ENCODE measurements around the gene IMMP1L.

IMMP1L gene

DNA sequence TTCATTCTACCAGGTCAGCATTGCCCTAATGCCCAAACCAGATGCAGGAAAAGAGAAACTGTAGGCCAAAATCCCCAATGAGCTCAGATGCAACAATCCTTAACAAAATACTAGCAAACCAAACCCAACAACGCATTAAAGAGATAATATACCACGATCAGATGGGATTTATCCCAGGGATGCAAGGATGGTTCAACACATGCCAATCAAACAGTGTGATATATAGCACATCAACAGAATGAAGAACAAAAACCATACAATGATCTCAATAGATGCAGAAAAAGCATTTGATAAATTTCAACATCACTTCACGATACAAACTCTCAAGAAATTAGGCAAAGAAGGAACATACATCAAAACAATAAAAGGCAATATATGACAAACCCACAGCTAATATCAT lies 45.0 kb downstream of the IMMP1L start:
- no peak for DNase-seq

DNA sequence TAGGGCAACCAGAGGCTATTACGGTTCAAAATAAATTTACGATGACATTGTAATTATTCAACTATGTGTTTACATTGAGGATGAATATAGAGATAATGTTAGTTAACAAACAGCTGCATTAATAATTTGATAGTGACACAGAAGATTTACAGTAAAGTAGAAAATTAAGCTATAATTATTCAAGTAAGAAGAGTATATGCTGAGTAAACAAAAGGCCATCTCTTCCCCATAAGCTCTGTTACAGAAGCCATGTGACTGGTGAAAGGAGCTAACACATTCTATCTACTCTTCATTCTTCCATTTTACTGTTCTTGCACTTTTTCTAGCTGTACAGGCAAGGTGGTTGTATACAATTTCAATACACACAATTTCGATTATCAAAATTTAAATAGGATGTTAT lies 54.2 kb downstream of the IMMP1L start:
- DNase-seq = no peak

DNA sequence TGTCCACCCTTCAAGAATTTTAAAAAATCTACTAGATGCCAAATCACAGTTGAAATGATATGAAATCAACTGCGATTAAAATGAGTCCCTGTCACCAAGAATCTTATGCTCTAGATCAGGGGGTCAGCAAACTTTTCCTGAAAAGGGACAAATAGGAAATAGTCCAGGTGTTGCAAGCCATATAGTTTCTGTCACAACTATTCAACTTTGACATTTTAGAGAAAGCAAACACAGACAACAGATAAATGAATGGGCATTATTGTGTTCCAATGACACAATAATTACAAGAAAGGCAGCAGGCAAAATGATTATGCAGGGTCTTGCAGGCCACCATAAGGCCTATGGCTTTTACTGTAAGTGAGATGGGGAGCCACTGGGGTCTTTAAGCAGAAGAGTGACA lies 58.6 kb downstream of the IMMP1L start:
- DNase-seq = no peak

DNA sequence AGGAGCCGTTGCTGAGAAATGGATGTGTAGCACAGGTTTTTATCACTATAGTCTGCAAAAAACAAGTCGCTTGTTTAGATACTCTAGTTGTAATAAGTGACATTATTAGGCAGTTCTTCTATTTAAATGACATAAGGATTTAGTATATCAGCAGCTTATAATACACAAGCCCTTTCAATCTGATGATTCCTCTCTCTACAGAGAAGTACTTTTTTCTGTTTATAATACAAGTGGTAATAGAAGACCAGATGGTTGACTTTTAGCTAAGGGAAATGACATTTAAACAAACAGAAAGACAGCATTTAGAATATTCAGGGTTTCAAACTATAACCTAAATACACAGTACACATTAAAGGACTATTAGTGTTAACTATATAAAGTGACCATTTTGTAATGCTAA lies 60.4 kb downstream of the IMMP1L start:
- DNase-seq = no peak

DNA sequence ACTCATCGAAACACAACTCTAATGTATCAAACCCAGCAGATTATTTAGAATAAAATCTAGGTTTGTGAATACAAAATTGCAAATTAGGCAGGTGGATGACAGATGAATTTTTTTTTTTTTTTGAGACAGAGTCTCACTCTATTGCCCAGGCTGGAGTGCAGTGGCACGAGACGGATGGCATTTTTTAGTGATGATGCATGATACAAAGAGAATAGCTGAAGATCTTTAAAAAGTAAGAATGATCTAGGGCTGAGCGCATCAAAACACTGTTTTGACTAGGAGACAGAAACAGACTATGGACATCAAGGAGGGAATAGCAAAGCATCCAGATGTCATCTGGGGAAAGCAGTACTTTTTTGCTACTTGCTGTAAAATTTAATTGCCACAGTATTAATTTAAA lies 63.8 kb downstream of the IMMP1L start:
- no peak for DNase-seq

DNA sequence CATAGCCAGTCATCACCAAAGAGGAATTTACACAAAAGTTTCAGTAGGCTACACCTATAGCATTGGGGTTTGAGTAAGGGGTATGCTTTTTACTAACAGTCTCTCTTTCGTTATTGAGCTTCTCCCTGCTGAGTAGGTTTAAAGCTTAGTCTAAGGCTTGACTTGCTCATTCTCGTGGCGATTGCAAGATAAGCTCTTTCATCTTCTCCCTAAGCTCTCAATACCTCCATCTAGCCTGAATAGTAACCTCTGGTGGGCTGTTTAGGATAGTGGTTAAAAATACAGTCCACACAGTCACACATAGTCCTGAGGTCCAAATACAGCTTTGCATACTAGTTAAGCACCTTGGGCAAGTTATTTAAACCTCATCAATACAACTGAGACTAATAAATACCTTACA lies 65.6 kb downstream of the IMMP1L start:
- no peak for DNase-seq

DNA sequence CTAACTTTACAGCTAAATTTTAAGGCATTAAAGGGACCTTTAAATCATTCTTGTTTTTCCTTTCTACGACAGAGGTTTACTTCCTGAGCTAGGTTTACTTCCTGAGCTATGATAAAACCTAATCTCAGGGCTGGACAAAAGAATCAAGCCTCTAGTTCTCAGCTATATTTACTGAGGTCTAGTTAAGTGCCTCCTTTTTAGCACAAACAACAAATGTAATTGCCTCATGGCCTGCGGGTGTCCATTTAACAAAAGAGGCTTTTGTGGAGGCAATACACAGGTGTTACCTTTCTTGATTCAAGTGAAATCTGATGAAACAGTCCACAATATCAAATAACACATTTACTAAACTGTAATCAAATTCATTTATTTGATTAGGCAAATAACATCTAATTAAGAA lies 67.3 kb downstream of the IMMP1L start:
- no peak for DNase-seq

DNA sequence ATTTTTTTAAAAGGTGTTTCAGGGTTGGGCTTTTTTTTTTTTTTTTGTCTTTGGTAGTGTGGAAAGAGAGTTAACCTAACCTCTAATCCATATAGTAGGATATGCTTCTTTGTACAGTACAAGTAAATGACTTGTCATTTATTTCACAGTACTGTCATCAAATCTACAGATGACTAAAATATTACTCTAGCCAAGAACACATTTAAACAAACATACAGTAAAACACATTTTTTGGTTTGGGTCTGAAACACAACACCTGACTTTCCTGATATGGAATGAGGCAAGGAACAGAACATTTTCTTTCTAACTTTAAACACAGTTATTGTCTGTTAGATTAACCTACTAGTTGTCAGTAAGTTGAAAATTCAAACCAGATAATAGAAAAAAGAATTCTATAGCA lies 68.1 kb downstream of the IMMP1L start:
- no peak for DNase-seq

DNA sequence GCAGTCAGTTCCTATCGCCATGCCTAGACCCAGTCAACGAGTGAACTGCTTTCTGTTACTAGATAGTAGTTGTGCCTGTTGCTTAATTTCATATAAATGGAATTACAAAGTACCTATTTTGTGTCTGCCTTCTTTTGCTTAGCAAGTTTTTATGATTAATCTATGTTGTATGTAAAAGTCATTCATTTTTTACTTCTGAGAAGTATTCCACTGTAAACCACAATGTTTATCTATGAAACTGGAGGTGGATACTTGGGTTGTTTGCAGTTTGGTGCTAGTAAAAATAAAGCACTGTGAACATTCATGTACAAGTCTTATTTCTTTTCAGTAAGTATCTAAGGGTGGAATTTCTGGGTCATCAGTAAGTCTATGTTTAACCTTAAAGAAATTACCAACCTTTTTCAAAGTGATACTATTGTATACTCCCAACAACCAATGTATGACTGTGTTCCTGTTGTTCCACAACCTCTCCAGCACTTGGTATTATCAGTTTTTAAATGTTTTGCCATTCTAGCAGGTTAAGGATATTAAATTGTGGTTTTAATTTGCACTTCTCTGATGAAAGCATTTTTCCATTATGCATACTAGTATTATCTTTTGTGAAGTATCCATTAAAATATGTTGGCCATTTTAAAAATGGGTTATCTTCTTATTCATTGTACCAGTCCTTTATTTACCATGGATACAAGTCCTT lies 71.5 kb downstream of the IMMP1L start:
- no peak for DNase-seq

DNA sequence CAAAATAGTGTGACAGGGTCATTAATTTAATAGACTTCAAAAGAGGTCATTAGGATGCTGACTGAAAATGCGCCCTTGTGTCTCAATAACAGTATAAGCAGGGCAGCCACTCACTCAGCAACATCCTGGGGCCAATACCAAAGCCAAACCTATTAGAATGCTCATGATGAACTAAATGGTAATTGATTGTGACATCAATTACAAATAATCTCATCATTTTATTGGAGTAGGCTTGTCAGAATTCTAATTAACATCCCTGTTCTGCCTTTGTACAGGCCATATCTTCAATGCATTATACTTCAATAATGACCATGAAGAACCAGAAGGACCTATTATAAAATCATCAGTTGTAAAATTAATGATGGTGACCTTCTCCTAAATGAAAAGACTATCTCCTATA lies 75.6 kb downstream of the IMMP1L start:
- DNase-seq = no peak

DNA sequence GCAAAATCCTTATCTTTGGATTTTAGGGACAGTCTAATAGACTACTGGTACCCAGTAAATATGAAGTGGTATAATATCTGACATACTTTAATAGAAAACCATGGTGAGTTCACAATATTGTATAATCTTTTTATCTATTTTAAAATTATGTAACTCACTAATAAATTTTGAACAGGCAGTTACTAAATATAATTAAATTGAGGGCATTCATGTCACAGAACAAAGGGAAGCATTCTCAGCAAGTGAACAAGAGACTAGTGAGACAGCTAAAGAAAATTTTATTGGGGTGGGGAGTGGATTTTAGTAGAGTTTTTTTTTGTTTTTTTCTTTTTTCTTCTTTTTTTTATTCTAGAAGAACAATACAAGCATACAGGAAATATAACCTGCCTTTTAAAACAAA lies 84.8 kb downstream of the IMMP1L start:
- no peak for DNase-seq

DNA sequence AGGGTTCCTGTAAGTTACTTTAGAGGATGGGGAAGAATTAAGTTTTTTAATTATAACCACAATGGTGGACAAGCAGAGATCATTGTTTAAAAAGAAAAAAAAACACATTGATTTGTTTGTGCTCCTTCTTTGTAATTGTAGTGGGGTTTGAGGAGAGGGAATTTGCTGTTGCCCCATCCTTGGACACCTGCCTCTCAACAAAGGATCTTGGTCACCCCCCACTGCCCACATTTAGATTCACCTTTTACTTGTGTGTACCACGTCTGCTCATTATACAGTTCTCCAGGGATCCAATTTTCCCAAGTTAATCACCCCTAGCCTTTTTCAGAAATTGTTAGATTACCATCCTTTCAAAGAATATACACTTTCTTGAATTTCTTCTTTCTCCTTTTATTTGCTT lies 86.7 kb downstream of the IMMP1L start:
- DNase-seq = no peak

DNA sequence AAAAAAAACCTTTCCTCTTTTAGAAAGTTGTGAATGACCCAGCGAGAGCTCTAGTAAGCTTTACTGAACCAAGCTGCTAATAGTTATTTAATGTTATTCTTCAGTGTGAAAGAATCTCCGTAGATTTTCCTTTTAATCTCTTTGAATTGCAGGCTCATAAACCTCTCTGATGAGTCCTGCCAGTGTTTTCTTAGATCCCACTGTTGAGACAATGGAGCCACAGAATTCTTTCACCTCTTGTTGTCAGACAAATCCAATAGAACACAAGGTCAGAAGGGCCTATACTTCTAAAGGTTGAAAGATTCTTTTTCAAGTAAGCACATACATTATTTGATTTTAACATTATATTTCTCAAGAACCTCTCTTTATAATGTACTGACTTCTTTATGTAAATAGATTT lies 87.6 kb downstream of the IMMP1L start:
- no peak for DNase-seq

DNA sequence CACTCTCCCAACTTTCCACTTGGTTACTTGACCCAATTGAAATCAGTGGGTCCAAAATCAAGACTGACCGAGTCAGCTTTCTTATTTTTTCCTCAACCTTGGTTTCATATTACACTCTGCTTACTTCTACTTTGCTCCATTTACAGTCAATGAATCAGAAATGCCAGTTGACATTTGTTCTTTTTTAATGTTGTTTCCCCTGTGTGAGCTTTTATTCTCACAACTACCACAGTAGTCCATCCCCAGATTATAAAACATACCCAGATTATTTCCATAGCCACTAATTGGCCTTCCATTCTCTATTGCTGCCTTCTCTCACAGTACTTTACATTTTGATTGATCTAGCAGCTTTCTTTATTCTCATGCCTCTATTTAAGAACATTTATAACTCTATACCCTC lies 89.8 kb downstream of the IMMP1L start:
- no peak for DNase-seq

DNA sequence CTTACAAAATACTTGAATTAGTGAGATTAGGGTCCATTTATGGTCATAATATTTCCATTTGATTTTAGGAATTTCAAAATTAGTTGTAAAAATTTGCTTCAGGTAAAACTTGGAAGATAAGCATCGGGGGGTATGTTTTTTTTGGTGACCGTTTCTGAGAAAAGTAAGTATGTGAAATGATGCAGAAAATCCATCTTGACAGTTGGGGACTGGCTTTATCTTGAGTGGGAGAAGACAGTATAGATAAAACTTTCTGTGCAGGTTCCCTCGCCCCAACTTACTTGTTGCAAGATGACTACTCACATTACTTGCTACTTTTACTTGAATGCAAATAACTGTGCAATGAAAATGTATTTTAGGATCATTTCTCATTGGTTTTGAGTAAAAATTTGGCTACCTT lies 90.3 kb downstream of the IMMP1L start:
- DNase-seq = no peak

DNA sequence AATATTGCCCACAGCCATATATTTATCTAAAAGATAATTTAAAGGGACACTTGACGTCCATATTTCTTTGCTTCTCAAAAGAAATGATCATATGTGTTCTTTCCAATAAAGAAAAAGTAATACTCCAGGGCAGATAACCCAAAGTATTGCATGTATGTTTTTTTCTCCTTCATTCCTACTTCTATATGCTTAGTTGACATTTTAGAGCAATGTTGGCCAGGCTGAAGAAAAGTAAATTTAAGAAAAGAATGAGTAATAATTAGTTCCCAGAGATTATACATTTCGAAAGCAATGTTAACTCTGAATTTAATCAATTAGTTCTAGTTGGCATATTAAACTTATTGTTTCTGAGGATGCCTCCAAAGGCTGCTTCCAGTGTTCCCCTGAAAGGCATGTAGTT lies 91.6 kb downstream of the IMMP1L start:
- DNase-seq = no peak

DNA sequence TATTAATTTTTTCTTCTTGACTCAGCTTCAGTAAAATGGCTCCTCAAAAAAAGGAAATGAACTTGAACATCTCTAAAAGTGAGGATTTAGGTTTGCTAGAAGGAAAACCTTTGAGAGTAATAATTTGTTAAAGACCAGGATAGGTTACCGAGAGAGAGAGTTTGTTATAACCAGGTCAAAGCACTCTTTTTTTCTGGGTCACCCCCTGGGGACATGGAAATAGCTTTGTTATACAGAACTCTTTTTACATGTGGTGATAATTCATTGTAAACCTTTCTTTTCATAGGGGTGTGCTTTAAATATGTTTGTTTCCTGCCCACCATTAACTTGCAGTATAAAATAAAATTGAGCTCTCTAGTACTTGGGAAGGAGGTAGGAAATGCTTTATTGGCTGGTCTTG lies 92.1 kb downstream of the IMMP1L start:
- DNase-seq = no peak

DNA sequence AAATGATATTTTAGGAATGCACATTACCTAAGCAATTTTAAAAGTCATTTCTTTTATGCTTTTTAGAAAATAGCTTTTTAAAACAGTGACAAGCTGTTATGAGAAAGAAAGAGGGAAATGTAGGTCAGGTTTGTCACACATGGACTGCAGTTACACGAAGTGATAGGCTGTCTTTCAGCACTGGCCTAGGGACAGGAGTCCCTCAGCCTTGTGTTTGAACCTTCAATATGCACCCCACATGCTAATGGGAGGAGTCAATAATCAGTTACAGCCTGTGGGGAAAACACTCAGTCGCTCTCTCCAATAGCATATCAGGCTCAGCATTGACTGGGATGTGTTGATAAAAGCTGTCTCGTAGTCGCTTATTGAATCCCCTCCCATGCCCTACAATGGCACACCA lies 94.0 kb downstream of the IMMP1L start:
- DNase-seq = no peak

DNA sequence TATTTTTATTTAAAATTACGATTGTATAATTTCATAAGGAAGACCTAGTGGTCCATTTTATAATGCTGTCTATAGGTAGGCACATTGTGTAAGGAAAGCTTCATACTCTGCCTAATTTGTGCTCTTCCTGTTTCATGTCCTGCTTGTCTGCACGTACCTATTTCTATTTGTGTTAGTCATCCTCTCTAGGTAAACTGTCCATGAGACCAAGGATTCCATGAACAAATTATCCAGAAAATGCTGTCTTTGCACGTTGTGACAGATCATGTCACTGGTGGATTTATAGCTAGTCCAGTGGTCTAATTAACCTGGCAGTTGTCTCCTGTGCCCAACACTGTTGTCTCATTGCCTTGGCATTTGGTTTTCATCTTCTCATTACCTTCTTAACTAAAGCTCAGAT lies 95.1 kb downstream of the IMMP1L start:
- DNase-seq = no peak

DNA sequence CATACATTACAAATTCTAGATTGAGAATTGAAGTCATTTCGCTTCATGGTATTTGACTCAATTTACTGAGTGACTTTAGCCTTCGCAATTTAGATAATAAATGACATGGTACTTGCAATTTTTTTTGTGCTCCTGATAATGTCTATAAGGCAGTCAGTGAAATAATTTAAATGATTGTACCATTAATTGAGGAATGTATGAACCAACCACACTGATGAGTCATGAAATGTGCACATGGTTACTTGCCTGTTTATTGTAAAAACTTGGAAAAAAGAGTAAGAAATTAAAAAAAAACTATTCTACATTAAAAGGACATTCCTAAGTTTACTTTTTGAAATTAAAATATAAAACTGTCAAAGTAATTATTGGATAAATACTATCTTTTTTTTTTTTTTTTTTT lies 96.5 kb downstream of the IMMP1L start:
- no peak for DNase-seq

DNA sequence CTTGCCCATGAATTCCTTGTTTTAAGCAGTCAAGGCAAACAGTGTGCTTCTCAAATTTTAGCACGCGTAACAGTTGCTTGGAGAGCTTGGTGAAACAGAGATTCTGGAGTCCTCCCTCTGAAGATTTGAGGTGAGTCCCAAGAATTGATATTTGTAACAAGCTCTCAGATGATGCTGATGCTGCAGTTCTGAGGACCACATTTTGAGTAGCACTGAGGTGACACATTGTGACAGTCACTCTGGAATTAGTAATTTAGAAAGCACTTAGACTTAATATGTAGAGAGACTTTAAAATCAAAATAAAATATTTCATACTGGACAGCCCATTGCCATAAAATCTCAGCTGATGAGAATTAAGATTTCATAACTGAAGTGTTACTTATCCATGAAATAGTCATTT lies 101.2 kb downstream of the IMMP1L start:
- no peak for DNase-seq

DNA sequence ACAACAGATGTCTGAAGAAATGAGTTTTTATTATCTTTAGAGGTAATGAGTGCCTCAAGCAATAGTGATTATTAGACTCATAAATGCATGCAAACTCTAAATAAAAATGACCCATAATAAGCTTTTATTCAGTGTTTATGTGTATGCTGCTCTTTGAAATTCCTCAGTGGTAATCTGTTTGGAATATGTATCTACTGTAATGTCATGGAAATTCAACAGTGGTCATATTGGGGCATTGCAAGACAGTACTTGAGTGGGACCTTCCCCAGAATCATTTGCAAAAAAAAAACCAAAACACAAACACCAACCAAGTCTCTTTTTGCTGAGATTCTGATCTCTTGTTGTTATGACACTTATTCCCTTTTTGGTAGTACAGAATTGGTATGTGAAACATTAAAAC lies 104.8 kb downstream of the IMMP1L start:
- DNase-seq = no peak

DNA sequence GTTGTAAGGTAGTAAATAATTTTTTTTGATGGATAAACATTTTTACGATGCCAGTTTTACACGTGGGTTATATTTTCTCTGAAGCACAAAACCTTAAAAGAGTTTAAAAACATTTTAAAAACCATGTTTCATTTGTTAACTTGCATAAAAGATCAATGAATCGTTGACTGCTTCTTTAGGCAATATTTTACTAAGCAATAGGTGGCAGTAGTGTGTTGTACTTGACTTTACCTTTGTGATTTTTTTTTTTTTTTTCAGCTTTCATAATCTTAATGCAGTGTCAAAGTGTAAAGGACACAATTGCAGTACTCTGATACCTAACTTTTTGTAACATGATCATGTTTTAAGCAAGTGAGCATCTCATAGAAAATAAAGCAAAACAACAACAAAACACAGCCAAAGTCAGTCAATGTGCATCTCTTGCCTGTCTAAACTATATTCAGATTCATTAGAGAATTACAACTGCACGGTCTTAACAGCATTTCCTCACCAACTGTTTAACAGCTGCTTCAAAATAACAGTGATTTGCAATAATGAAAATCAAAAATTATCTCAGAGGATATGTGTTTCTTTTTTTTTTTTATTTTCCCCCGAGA lies 112.1 kb downstream of the IMMP1L start:
- no peak for DNase-seq

DNA sequence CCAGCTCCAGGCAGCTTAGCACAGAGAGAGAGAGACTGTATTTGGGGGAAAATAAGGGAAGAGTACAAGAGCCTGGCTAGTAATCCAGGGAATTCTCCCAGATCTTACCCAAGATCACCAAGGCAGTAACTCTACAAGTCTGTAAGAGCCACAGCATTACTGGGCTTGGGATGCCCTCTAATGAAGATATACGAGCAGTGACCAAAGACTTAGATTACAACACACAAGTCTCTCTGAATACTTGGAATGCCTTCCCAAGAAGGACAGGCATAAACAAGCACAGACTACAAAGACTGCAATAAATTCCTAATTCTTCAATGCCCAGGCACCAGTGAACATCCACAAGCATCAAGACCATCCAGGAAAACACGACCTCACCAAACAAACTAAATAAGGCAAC lies 122.0 kb downstream of the IMMP1L start:
- DNase-seq = no peak

DNA sequence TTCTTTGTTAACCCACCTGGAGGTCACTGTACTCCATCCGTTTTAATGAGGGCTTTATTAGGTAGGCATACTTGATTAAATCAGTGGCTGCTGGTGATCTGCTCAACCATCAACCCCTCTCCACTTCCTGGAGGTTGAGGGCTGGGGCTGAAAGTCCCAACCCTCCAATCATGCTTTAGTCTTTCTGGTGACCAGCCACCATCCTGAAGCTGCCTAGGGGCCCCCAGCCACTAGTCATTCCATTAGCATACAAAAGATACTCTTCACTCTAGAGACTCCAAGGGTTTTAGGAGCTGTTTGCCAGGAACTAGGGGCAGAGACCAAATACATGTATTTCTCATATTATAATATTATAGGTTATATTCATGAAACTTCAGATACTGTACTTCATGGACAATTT lies 126.3 kb downstream of the IMMP1L start:
- DNase-seq = no peak

Data from activated T-cell treated with anti-CD3 and anti-CD28 coated beads for 4 hours (primary cell).